SK-N-SH (cell line): ENCODE results near the gene ANKRD39. TPM values are rescaled to one million over a fixed set of nuclear protein-coding genes. Genes with fewer than 3 reads are reported as not detected.

Source experiments
- CTCF ChIA-PET: fragments of 300-600, 350-600 bp; formaldehyde crosslinking; extraction: SDS; loops from one replicate; lab custom pipeline; 2021; lab: Yijun Ruan, JAX
- POLR2A ChIA-PET: fragments of 350-600 bp; sonication (Branson Sonifier 250); formaldehyde crosslinking; extraction: SDS; loops from one replicate; lab custom pipeline; 2020; ENCODE audit warnings: antibody characterized with exemption, inconsistent platforms; lab: Yijun Ruan, JAX
- DNase-seq: peaks from one replicate; pipeline ENCODE4 v3.0.0; 2012
- H2AFZ ChIP-seq: fragments of 200-600 bp; sonication (generic); 2 replicates; pipeline ENCODE4 v1.8.1; 2016; ENCODE audit warnings: antibody characterized with exemption, mild to moderate bottlenecking, low read depth
- H3F3A ChIP-seq: fragments of 200-600 bp; sonication (generic); replicated peaks from 2 replicates; pipeline ENCODE3; 2016; ENCODE audit warnings: antibody characterized with exemption, mild to moderate bottlenecking; ENCODE audit not compliant: insufficient read depth
- H3K27ac ChIP-seq, 2 experiments: fragments of 200-500 bp in 1 of 2; fragments of 200-600 bp in 1 of 2; sonication (Bioruptor generic) in 1 of 2; sonication (generic), shearing (Covaris generic) in 1 of 2; 2 replicates each; pipeline versions ENCODE4 v1.5.1 to v1.6.1; 2014 to 2016; ENCODE audit warnings: low read depth in 2 of 2, inconsistent platforms in 1 of 2, low read length in 1 of 2, mild to moderate bottlenecking in 1 of 2, mixed read lengths in 1 of 2
- H3K27me3 ChIP-seq: fragments of 200-600 bp; sonication (generic), shearing (Covaris generic); 2 replicates; pipeline ENCODE4 v1.6.1; 2016; ENCODE audit warnings: mixed run types; ENCODE audit not compliant: insufficient read depth
- H3K36me3 ChIP-seq, 2 experiments: fragments of 200-500 bp in 1 of 2; fragments of 200-600 bp in 1 of 2; sonication (Bioruptor generic) in 1 of 2; sonication (generic) in 1 of 2; replicated peaks in 1 of 2; 2 replicates each; pipeline versions ENCODE3 to v1.5.1; 2014 to 2016; ENCODE audit warnings: low read length in 1 of 2, mild to moderate bottlenecking in 1 of 2; ENCODE audit not compliant: insufficient read depth in 2 of 2, control insufficient read depth in 1 of 2
- H3K4me1 ChIP-seq, 2 experiments: fragments of 200-500 bp in 1 of 2; fragments of 200-600 bp in 1 of 2; sonication (Bioruptor generic) in 1 of 2; sonication (generic), shearing (Covaris generic) in 1 of 2; 2 replicates each; pipeline versions ENCODE4 v1.5.1 to v1.6.1; 2014 to 2016; ENCODE audit warnings: low read depth in 1 of 2, low read length in 1 of 2, mixed run types in 1 of 2; ENCODE audit not compliant: insufficient read depth in 2 of 2, control insufficient read depth in 1 of 2
- H3K4me2 ChIP-seq: fragments of 200-600 bp; sonication (generic), shearing (Covaris generic); 2 replicates; pipeline ENCODE4 v1.6.1; 2017; ENCODE audit warnings: mixed run types
- H3K4me3 ChIP-seq, 2 experiments: fragments of 200-500 bp in 1 of 2; fragments of 200-600 bp in 1 of 2; sonication (Bioruptor generic) in 1 of 2; sonication (generic), shearing (Covaris generic) in 1 of 2; 2 replicates each; pipeline versions ENCODE4 v1.5.1 to v1.8.1; 2014 to 2016; ENCODE audit warnings: low read depth in 2 of 2, inconsistent platforms in 1 of 2, low read length in 1 of 2, mild to moderate bottlenecking in 1 of 2, mixed read lengths in 1 of 2, moderate library complexity in 1 of 2
- H3K79me2 ChIP-seq: fragments of 200-600 bp; sonication (generic); 2 replicates; pipeline ENCODE4 v1.8.1; 2017; ENCODE audit warnings: mild to moderate bottlenecking; ENCODE audit not compliant: insufficient read depth
- H3K9ac ChIP-seq: fragments of 200-600 bp; sonication (generic); 2 replicates; pipeline ENCODE4 v1.6.1; 2017; ENCODE audit warnings: mixed run types
- H3K9me2 ChIP-seq: fragments of 200-600 bp; sonication (generic); 2 replicates; pipeline ENCODE4 v1.6.1; 2017; ENCODE audit warnings: mixed run types
- H3K9me3 ChIP-seq: fragments of 200-600 bp; sonication (generic); 2 replicates; pipeline ENCODE4 v1.6.1; 2017; ENCODE audit warnings: mixed run types, mild to moderate bottlenecking, moderate library complexity
- H4K20me1 ChIP-seq: fragments of 200-600 bp; sonication (generic); 2 replicates; pipeline ENCODE4 v1.6.1; 2017; ENCODE audit warnings: mild to moderate bottlenecking, mixed run types; ENCODE audit not compliant: insufficient read depth
- CHD2 ChIP-seq: fragments of 150-350 bp; IDR thresholded peaks from 2 replicates; pipeline ENCODE4 v1.6.1; 2018; ENCODE audit warnings: low read length; ENCODE audit not compliant: partially characterized antibody
- EZH2phosphoT487 ChIP-seq: fragments of 200-600 bp; sonication (generic); IDR thresholded peaks from 2 replicates; pipeline ENCODE4 v1.6.1; 2017; ENCODE audit warnings: low read depth, mixed run types, mild to moderate bottlenecking, antibody characterized with exemption, moderate library complexity, borderline replicate concordance
- GABPA ChIP-seq: IDR thresholded peaks from 2 replicates; pipeline ENCODE4 v1.4.0; 2012; ENCODE audit warnings: low read depth, mild to moderate bottlenecking
- GATA2 ChIP-seq: sonication (generic); formaldehyde crosslinking; IDR thresholded peaks from 2 replicates; pipeline ENCODE4 v1.5.0; 2020; ENCODE audit warnings: mild to moderate bottlenecking, missing genetic modification reagents
- IRF3 ChIP-seq: fragments of 150-350 bp; IDR thresholded peaks from 2 replicates; pipeline ENCODE4 v1.6.1; 2016; ENCODE audit warnings: mild to moderate bottlenecking, low read depth, low read length
- JUND ChIP-seq: IDR thresholded peaks from 2 replicates; pipeline ENCODE4 v1.4.0; 2012
- MEF2A ChIP-seq: IDR thresholded peaks from 2 replicates; pipeline ENCODE4 v1.4.0; 2012; ENCODE audit warnings: low read depth, borderline replicate concordance
- NFIC ChIP-seq: IDR thresholded peaks from 2 replicates; pipeline ENCODE4 v1.4.0; 2012; ENCODE audit warnings: borderline replicate concordance
- POLR2AphosphoS5 ChIP-seq: IDR thresholded peaks from 2 replicates; pipeline ENCODE4 v1.6.1; 2012; ENCODE audit warnings: low read depth, low read length
- RAD21 ChIP-seq: IDR thresholded peaks from 2 replicates; pipeline ENCODE4 v1.6.1; 2012; ENCODE audit warnings: mild to moderate bottlenecking, low read length
- RXRA ChIP-seq: IDR thresholded peaks from 2 replicates; pipeline ENCODE4 v1.4.0; 2012; ENCODE audit warnings: low read depth, mild to moderate bottlenecking, borderline replicate concordance
- SIN3A ChIP-seq: IDR thresholded peaks from 2 replicates; pipeline ENCODE4 v1.6.1; 2012; ENCODE audit warnings: low read depth, mild to moderate bottlenecking, low read length, moderate library complexity, borderline replicate concordance
- TAF1 ChIP-seq: IDR thresholded peaks from 2 replicates; pipeline ENCODE4 v1.6.1; 2012; ENCODE audit warnings: low read depth, mild to moderate bottlenecking, low read length, moderate library complexity, borderline replicate concordance
- TCF12 ChIP-seq: IDR thresholded peaks from 2 replicates; pipeline ENCODE4 v1.4.0; 2012
- TEAD4 ChIP-seq: IDR thresholded peaks from 2 replicates; pipeline ENCODE4 v1.4.0; 2012; ENCODE audit warnings: mild to moderate bottlenecking, borderline replicate concordance; ENCODE audit not compliant: insufficient read depth
- WGBS: methylation state at CpG from one replicate; pipeline ENCODE4 v1.1.6; 2017; ENCODE audit warnings: low lambda C conversion rate; 5-methylcytosine and 5-hydroxymethylcytosine counted together
- polyA plus RNA-seq, 3 experiments: library from polyadenylated mRNA; depleted of rRNA; stranded (reverse); fragments of >200 nt; gene quantifications; 2 replicates each; pipeline ENCODE4 v1.2.3, GENCODE V29; 2012
- TF ChIP-seq, protein P1 (sequence below): IDR thresholded peaks from 2 replicates; pipeline ENCODE4 v1.4.0; 2012; ENCODE audit warnings: low read depth, borderline replicate concordance
- TF ChIP-seq, protein P2 (sequence below): IDR thresholded peaks from 2 replicates; pipeline ENCODE4 v1.6.1; 2012; ENCODE audit warnings: mild to moderate bottlenecking, low read depth, low read length, moderate library complexity
- TF ChIP-seq, protein P3 (sequence below): fragments of 200-600 bp; sonication (generic); IDR thresholded peaks from 2 replicates; pipeline ENCODE4 v1.6.1; 2017; ENCODE audit warnings: antibody characterized with exemption, mild to moderate bottlenecking, moderate library complexity
- TF ChIP-seq, protein P4 (sequence below): fragments of 150-350 bp; IDR thresholded peaks from 2 replicates; pipeline ENCODE4 v1.6.1; 2017; ENCODE audit warnings: antibody characterized with exemption, low read length, low read depth, borderline replicate concordance
- TF ChIP-seq, protein P5 (sequence below): IDR thresholded peaks from 2 replicates; pipeline ENCODE4; 2012

Gene ANKRD39
- polyA plus RNA-seq, 1 of the 3 experiments (the other 2 are of a cell fraction): 11.8 TPM

GRCh38 chr2:96846825-96847224, 11.0 kb downstream of the ANKRD39 start:
- TF ChIP-seq, protein P1, sequence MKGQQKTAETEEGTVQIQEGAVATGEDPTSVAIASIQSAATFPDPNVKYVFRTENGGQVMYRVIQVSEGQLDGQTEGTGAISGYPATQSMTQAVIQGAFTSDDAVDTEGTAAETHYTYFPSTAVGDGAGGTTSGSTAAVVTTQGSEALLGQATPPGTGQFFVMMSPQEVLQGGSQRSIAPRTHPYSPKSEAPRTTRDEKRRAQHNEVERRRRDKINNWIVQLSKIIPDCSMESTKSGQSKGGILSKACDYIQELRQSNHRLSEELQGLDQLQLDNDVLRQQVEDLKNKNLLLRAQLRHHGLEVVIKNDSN: no peak
- no peak for TF ChIP-seq JUND
- no peak for TF ChIP-seq MEF2A
- TF ChIP-seq IRF3: no peak
- TF ChIP-seq TEAD4: no peak
- TF ChIP-seq, protein P2, sequence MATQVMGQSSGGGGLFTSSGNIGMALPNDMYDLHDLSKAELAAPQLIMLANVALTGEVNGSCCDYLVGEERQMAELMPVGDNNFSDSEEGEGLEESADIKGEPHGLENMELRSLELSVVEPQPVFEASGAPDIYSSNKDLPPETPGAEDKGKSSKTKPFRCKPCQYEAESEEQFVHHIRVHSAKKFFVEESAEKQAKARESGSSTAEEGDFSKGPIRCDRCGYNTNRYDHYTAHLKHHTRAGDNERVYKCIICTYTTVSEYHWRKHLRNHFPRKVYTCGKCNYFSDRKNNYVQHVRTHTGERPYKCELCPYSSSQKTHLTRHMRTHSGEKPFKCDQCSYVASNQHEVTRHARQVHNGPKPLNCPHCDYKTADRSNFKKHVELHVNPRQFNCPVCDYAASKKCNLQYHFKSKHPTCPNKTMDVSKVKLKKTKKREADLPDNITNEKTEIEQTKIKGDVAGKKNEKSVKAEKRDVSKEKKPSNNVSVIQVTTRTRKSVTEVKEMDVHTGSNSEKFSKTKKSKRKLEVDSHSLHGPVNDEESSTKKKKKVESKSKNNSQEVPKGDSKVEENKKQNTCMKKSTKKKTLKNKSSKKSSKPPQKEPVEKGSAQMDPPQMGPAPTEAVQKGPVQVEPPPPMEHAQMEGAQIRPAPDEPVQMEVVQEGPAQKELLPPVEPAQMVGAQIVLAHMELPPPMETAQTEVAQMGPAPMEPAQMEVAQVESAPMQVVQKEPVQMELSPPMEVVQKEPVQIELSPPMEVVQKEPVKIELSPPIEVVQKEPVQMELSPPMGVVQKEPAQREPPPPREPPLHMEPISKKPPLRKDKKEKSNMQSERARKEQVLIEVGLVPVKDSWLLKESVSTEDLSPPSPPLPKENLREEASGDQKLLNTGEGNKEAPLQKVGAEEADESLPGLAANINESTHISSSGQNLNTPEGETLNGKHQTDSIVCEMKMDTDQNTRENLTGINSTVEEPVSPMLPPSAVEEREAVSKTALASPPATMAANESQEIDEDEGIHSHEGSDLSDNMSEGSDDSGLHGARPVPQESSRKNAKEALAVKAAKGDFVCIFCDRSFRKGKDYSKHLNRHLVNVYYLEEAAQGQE: no peak
- TF ChIP-seq TCF12: no peak
- TF ChIP-seq NFIC: no peak
- TF ChIP-seq, protein P3, sequence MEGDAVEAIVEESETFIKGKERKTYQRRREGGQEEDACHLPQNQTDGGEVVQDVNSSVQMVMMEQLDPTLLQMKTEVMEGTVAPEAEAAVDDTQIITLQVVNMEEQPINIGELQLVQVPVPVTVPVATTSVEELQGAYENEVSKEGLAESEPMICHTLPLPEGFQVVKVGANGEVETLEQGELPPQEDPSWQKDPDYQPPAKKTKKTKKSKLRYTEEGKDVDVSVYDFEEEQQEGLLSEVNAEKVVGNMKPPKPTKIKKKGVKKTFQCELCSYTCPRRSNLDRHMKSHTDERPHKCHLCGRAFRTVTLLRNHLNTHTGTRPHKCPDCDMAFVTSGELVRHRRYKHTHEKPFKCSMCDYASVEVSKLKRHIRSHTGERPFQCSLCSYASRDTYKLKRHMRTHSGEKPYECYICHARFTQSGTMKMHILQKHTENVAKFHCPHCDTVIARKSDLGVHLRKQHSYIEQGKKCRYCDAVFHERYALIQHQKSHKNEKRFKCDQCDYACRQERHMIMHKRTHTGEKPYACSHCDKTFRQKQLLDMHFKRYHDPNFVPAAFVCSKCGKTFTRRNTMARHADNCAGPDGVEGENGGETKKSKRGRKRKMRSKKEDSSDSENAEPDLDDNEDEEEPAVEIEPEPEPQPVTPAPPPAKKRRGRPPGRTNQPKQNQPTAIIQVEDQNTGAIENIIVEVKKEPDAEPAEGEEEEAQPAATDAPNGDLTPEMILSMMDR: no peak
- TF ChIP-seq GATA2 (CRISPR knock-in tag): no peak
- no peak for TF ChIP-seq TAF1
- TF ChIP-seq, protein P4, sequence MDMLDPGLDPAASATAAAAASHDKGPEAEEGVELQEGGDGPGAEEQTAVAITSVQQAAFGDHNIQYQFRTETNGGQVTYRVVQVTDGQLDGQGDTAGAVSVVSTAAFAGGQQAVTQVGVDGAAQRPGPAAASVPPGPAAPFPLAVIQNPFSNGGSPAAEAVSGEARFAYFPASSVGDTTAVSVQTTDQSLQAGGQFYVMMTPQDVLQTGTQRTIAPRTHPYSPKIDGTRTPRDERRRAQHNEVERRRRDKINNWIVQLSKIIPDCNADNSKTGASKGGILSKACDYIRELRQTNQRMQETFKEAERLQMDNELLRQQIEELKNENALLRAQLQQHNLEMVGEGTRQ: no peak
- TF ChIP-seq GABPA: no peak
- TF ChIP-seq, protein P5, sequence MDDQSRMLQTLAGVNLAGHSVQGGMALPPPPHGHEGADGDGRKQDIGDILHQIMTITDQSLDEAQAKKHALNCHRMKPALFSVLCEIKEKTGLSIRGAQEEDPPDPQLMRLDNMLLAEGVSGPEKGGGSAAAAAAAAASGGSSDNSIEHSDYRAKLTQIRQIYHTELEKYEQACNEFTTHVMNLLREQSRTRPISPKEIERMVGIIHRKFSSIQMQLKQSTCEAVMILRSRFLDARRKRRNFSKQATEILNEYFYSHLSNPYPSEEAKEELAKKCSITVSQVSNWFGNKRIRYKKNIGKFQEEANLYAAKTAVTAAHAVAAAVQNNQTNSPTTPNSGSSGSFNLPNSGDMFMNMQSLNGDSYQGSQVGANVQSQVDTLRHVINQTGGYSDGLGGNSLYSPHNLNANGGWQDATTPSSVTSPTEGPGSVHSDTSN: no peak
- no peak for TF ChIP-seq EZH2phosphoT487
- TF ChIP-seq CHD2: no peak
- no peak for TF ChIP-seq POLR2AphosphoS5
- TF ChIP-seq RAD21: no peak
- no peak for TF ChIP-seq RXRA
- no peak for TF ChIP-seq SIN3A
- Histone ChIP-seq H3K4me3 (no peak overlapping the region), H3K27me3 (no peaks in the 10 kb centered on the region), H3F3A (no peaks in the 10 kb centered on the region), H3K79me2 (no peaks in the 10 kb centered on the region), H3K4me1 (peaks cover 0 to 5% of the 10 kb centered on the region in 2 experiments; a peak in 1 of 4 replicates), H3K27ac (no peak overlapping the region), H3K4me2 (no peak overlapping the region), H3K9me2 (no peaks in the 10 kb centered on the region), H2AFZ (no peak overlapping the region), H3K9ac (no peak overlapping the region), H4K20me1 (no peaks in the 10 kb centered on the region), H3K9me3 (no peaks in the 10 kb centered on the region), H3K36me3 (peaks cover 4 to 14% of the 10 kb centered on the region in 2 experiments)
- no peak for DNase-seq
- CTCF ChIA-PET: interaction anchor here (1.2 to 3.0 kb wide), 2 partner anchors 11 to 104 kb away, joined by 5 to 13 read pairs; partner anchors contain the start of gene ANKRD39
- WGBS: 94% methylated on average over 5 of the region's 5 CpGs
- POLR2A ChIA-PET: no interaction called here
